IMR-90 (cell line): Measurements from ENCODE around the gene MCRS1. TPM values are rescaled to one million over a fixed set of nuclear protein-coding genes. Genes with fewer than 3 reads are reported as not detected.
"Not testable (repeated sequence)": the region's sequence is repeated elsewhere in the genome, so short reads cannot be mapped to it uniquely, and the experiment has no call there.

Experiments used
- ATAC-seq: fragments of 200-7000 bp; cut with Tn5 transposase; 2 replicates; pipeline ENCODE4 v1.9.1; 2020; ENCODE audit warnings: low read depth, mild to moderate bottlenecking, moderate library complexity
- BruUV-seq: library from RNA; stranded (reverse); fragments of 400-500 nt; replicated peaks from 2 replicates; lab custom pipeline; 2021; lab: Mats Ljungman, UMichigan
- CTCF ChIA-PET: fragments of 300-600 bp; formaldehyde crosslinking; extraction: SDS; loops from one replicate; lab custom pipeline; 2021; ENCODE audit warnings: antibody characterized with exemption; lab: Yijun Ruan, JAX
- POLR2A ChIA-PET: fragments of 300-600 bp; sonication (Branson Sonifier 250); formaldehyde crosslinking; loops from one replicate; lab custom pipeline; 2022; ENCODE audit warnings: antibody characterized with exemption; ENCODE audit not compliant: unreplicated experiment; lab: Charles Lee
- DNase-seq: peaks from one replicate; pipeline ENCODE4 v3.0.0; 2013
- H2AFZ ChIP-seq: replicated peaks from 2 replicates; pipeline ENCODE3; 2013; ENCODE audit warnings: low read length, mild to moderate bottlenecking; ENCODE audit not compliant: poor library complexity
- H2AK5ac ChIP-seq: 2 replicates; pipeline ENCODE4 v1.6.1; 2013; ENCODE audit warnings: low read depth, low read length, inconsistent platforms
- H2AK9ac ChIP-seq: replicated peaks from 2 replicates; pipeline ENCODE3; 2013; ENCODE audit warnings: mild to moderate bottlenecking, low read depth, low read length, moderate library complexity; ENCODE audit not compliant: poor library complexity
- H2BK120ac ChIP-seq: 2 replicates; pipeline ENCODE4 v1.6.1; 2013; ENCODE audit warnings: low read depth, low read length, inconsistent platforms
- H2BK15ac ChIP-seq: 3 replicates; pipeline ENCODE4 v1.6.1; 2013; ENCODE audit warnings: low read depth, low read length, inconsistent platforms
- H2BK20ac ChIP-seq: 2 replicates; pipeline ENCODE4 v1.6.1; 2013; ENCODE audit warnings: low read depth, mild to moderate bottlenecking, inconsistent platforms, low read length, moderate library complexity
- H2BK5ac ChIP-seq: 2 replicates; pipeline ENCODE4 v1.6.1; 2013; ENCODE audit warnings: mild to moderate bottlenecking, low read depth, low read length, inconsistent platforms; ENCODE audit not compliant: poor library complexity, severe bottlenecking
- H3K14ac ChIP-seq: replicated peaks from 2 replicates; pipeline ENCODE4 v1.6.1; 2013; ENCODE audit warnings: low read depth, low read length, inconsistent platforms
- H3K18ac ChIP-seq: 2 replicates; pipeline ENCODE4 v1.6.1; 2013; ENCODE audit warnings: low read depth, low read length, control low read depth
- H3K23ac ChIP-seq: 2 replicates; pipeline ENCODE4 v1.6.1; 2013; ENCODE audit warnings: low read depth, low read length, inconsistent platforms
- H3K27ac ChIP-seq: 2 replicates; pipeline ENCODE4 v1.5.1; 2013; ENCODE audit warnings: mild to moderate bottlenecking, control low read depth, low read length; ENCODE audit not compliant: insufficient read depth
- H3K27me3 ChIP-seq: 2 replicates; pipeline ENCODE4 v1.6.1; 2013; ENCODE audit warnings: low read length; ENCODE audit not compliant: control insufficient read depth, insufficient read depth
- H3K36me3 ChIP-seq: 2 replicates; pipeline ENCODE4 v1.6.1; 2013; ENCODE audit warnings: low read length, mixed read lengths; ENCODE audit not compliant: control insufficient read depth, insufficient read depth
- H3K4ac ChIP-seq: 2 replicates; pipeline ENCODE4 v1.6.1; 2013; ENCODE audit warnings: low read depth, low read length, inconsistent platforms
- H3K4me1 ChIP-seq: 2 replicates; pipeline ENCODE4 v1.6.1; 2013; ENCODE audit warnings: low read length, mixed read lengths; ENCODE audit not compliant: control insufficient read depth, insufficient read depth
- H3K4me2 ChIP-seq: 2 replicates; pipeline ENCODE4 v1.6.1; 2013; ENCODE audit warnings: low read depth, mild to moderate bottlenecking, control low read depth, low read length, moderate library complexity
- H3K4me3 ChIP-seq: 2 replicates; pipeline ENCODE4 v1.5.1; 2013; ENCODE audit warnings: low read depth, mild to moderate bottlenecking, control low read depth, low read length, moderate library complexity; ENCODE audit not compliant: insufficient read depth
- H3K56ac ChIP-seq: 2 replicates; pipeline ENCODE4 v1.6.1; 2013; ENCODE audit warnings: low read length, inconsistent platforms; ENCODE audit not compliant: insufficient read depth; ENCODE audit errors: extremely low read depth
- H3K79me1 ChIP-seq, 2 experiments: 2 replicates each; pipeline ENCODE4 v1.6.1; 2013; ENCODE audit warnings: low read length in 2 of 2, inconsistent platforms in 1 of 2, low read depth in 1 of 2
- H3K9ac ChIP-seq: 2 replicates; pipeline ENCODE4 v1.6.1; 2013; ENCODE audit warnings: low read depth, low read length, control low read depth
- H3K9me1 ChIP-seq: 2 replicates; pipeline ENCODE4 v1.6.1; 2013; ENCODE audit warnings: low read length, inconsistent platforms; ENCODE audit not compliant: insufficient read depth
- H3K9me3 ChIP-seq: 2 replicates; pipeline ENCODE4 v1.6.1; 2013; ENCODE audit warnings: low read length; ENCODE audit not compliant: control insufficient read depth, insufficient read depth
- H4K20me1 ChIP-seq: 2 replicates; pipeline ENCODE4 v1.6.1; 2013; ENCODE audit warnings: low read length, inconsistent platforms; ENCODE audit not compliant: insufficient read depth
- H4K5ac ChIP-seq: 2 replicates; pipeline ENCODE4 v1.6.1; 2013; ENCODE audit warnings: mild to moderate bottlenecking, low read depth, low read length, control low read depth
- H4K8ac ChIP-seq, 2 experiments: 2 replicates each; pipeline ENCODE4 v1.6.1; 2013; ENCODE audit warnings: low read depth in 2 of 2, low read length in 2 of 2, control low read depth in 1 of 2, inconsistent platforms in 1 of 2
- H4K91ac ChIP-seq: 2 replicates; pipeline ENCODE4 v1.6.1; 2013; ENCODE audit warnings: low read depth, low read length, inconsistent platforms; ENCODE audit not compliant: insufficient read depth
- CTCF ChIP-seq: conservative IDR thresholded peaks from 2 replicates; pipeline ENCODE4 v1.5.1; 2012; ENCODE audit warnings: mild to moderate bottlenecking, low read depth, low read length, improper control_type of control experiment
- FOS ChIP-seq: fragments of 150-350 bp; IDR thresholded peaks from 2 replicates; pipeline ENCODE4 v1.6.1; 2016; ENCODE audit warnings: low read depth, low read length
- MXI1 ChIP-seq: IDR thresholded peaks from 2 replicates; pipeline ENCODE4 v1.6.1; 2012; ENCODE audit warnings: low read depth, mild to moderate bottlenecking, low read length, moderate library complexity, borderline replicate concordance
- NFE2L2 ChIP-seq: fragments of 150-350 bp; IDR thresholded peaks from 2 replicates; pipeline ENCODE4 v1.6.1; 2016; ENCODE audit warnings: low read depth, mild to moderate bottlenecking, low read length
- RCOR1 ChIP-seq: IDR thresholded peaks from 2 replicates; pipeline ENCODE4 v1.6.1; 2012; ENCODE audit warnings: mild to moderate bottlenecking, low read length, improper control_type of control experiment; ENCODE audit not compliant: insufficient replicate concordance
- RFX5 ChIP-seq: IDR thresholded peaks from 2 replicates; pipeline ENCODE4 v1.8.0; 2012; ENCODE audit warnings: low read depth, mild to moderate bottlenecking, low read length, moderate library complexity
- USF2 ChIP-seq: fragments of 150-350 bp; IDR thresholded peaks from 2 replicates; pipeline ENCODE4 v1.6.1; 2017; ENCODE audit warnings: mild to moderate bottlenecking, antibody characterized with exemption, low read length, low read depth
- WGBS, 2 experiments: methylation state at CpG; one replicate each; pipeline versions ENCODE4 v1.1.5 to v1.1.7; 2013; ENCODE audit warnings: missing lambda C conversion rate in 2 of 2; ENCODE audit not compliant: insufficient read length in 1 of 2; ENCODE audit errors: extremely low coverage in 2 of 2; 5-methylcytosine and 5-hydroxymethylcytosine counted together
- dilution Hi-C: fragments of 300-500 bp; cut with HindIII; formaldehyde crosslinking; loops from one replicate; pipeline ENCODE4 v1.14.3; 2018; ENCODE audit warnings: low sequenced_read_pairs; ENCODE audit not compliant: unreplicated experiment
- in situ Hi-C: fragments of 300-500 bp; cut with MboI; formaldehyde crosslinking; loops from 3 replicates; pipeline ENCODE4 v1.14.3; 2019; ENCODE audit warnings: low sequenced_read_pairs, inconsistent platforms, mixed read lengths
- intact Hi-C: fragments of 100-400 bp; cut with micrococcal nuclease; formaldehyde crosslinking; loops from 2 replicates; pipeline ENCODE4 v1.10.0; 2022
- polyA plus RNA-seq, 3 experiments: library from polyadenylated mRNA; depleted of rRNA; stranded (reverse); fragments of >200 nt; gene quantifications; 2 replicates each; pipeline ENCODE4 v1.2.3, GENCODE V29; 2012; ENCODE audit warnings: low replicate concordance in 1 of 3
- total RNA-seq: library from RNA; depleted of rRNA; stranded (reverse); fragments of >200 nt; gene quantifications from 2 replicates; pipeline ENCODE4 v1.2.3, GENCODE V29; 2012

Gene MCRS1
- total and polyA plus RNA-seq, 2 of the 4 experiments (the other 2 are of a cell fraction): 72.9 to 73.2 TPM

- Histone ChIP-seq H2AK9ac (no peak overlapping the region), H3K36me3 (no peaks in the 10 kb centered on the region), H3K9me1 (no peaks in the 10 kb centered on the region), H4K20me1 (no peaks in the 10 kb centered on the region), H4K91ac (no peak overlapping the region), H3K4ac (no peak overlapping the region), H3K4me3 (no peak overlapping the region), H2BK120ac (no peak overlapping the region), H2BK5ac (no peak overlapping the region), H3K9ac (no peak overlapping the region), H3K4me1 (no peaks in the 10 kb centered on the region), H2BK20ac (no peak overlapping the region), H2AFZ (no peak overlapping the region), H3K79me1 (no peaks in the 10 kb centered on the region), H3K14ac (no peak overlapping the region), H3K27me3 (no peaks in the 10 kb centered on the region), H3K4me2 (no peak overlapping the region), H3K9me3 (peaks cover 2% of the 10 kb centered on the region; the same call in 1 of the 2 replicates), H3K56ac (no peak overlapping the region), H3K27ac (no peak overlapping the region), H4K8ac (no peak overlapping the region), H4K5ac (no peak overlapping the region), H3K23ac (no peak overlapping the region), H2BK15ac (no peak overlapping the region), H3K18ac (no peak overlapping the region), H2AK5ac (no peak overlapping the region)
- no peak for TF ChIP-seq RFX5
- no peak for TF ChIP-seq FOS
- TF ChIP-seq MXI1: no peak
- TF ChIP-seq CTCF: no peak
- TF ChIP-seq USF2: no peak
- TF ChIP-seq NFE2L2: no peak
- no peak for TF ChIP-seq RCOR1
- intact Hi-C loops (no loop called here), dilution Hi-C loops (no loop called here), in situ Hi-C loops (no loop called here)
- POLR2A ChIA-PET: no interaction called here
- CTCF ChIA-PET: no interaction called here
- DNase-seq (no peak), ATAC-seq (no peak)
- BruUV-seq: no TSS peak
Measured at GRCh38 chr12:49612210-49612609, 44.3 kb upstream of the MCRS1 start.

- 100% methylated on average over 1 of the region's 4 CpGs; no CpG with 5 or more reads in 1 of the 2 experiments for WGBS, 2 experiments
- H3K27ac ChIP-seq, DNase-seq, H4K20me1 ChIP-seq, H3K4me3 ChIP-seq, H3K18ac ChIP-seq, CTCF ChIA-PET, ATAC-seq, H2BK20ac ChIP-seq, BruUV-seq, H4K8ac ChIP-seq, H2BK5ac ChIP-seq, H3K23ac ChIP-seq, H2BK120ac ChIP-seq, H3K4ac ChIP-seq, H3K79me1 ChIP-seq, H3K27me3 ChIP-seq, H3K9me1 ChIP-seq, H3K9ac ChIP-seq, H2AFZ ChIP-seq, H2AK5ac ChIP-seq, H3K4me1 ChIP-seq, dilution Hi-C loops, H3K9me3 ChIP-seq, H3K4me2 ChIP-seq, H3K56ac ChIP-seq, H3K14ac ChIP-seq, intact Hi-C loops, H2AK9ac ChIP-seq, H2BK15ac ChIP-seq, POLR2A ChIA-PET, H3K36me3 ChIP-seq, H4K5ac ChIP-seq, in situ Hi-C loops, H4K91ac ChIP-seq: not testable (repeated sequence)
Measured at GRCh38 chr12:49610785-49611184, 42.8 kb upstream of the MCRS1 start.
